NCI-H2081 treated with DMSO at 0.1 percent for 48 hours (cell line): Measurements from ENCODE around the gene KIF25.

Source experiments
- DNase-seq: peaks from one replicate; lab custom pipeline; 2025; lab: John Stamatoyannopoulos, UW

The KIF25 gene

GRCh38 chr6:168089186-168090063 lies 92.0 kb downstream of the KIF25 start:
- no peak for DNase-seq

DNA sequence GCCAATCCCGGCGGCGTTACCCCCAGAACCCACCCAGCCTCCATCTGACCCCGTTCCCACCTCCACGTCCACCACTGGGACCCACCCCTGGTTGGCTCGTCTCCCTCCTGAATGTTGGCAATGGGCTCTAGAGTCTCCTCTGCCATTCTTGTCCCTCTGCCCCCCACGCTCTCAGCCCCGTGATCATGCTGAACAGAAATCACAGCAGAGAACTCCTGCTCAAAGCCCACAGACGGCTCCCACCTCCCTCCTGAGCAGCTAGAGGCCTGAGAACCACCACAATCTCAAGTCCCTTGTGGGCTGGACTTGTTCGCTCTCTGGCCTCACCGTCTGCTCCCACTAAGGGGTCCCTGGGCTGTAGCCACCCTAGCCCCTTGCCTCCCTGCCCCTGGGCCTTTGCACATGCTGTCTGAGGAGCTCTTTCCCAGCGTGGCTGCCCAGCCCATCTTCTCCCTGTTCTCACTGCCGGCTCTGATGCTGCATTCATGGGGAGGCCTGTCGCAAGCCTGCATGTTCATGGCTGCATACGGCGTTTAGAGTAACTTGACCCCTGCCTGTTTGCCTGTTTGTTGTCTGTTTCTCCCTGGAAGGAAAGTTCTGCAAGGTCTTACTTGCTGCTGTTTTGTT lies 92.7 kb downstream of the KIF25 start:
- no peak for DNase-seq

- no peak for DNase-seq
These were observed 93.2 kb downstream of the KIF25 start for GRCh38 chr6:168090706-168091105.

DNA sequence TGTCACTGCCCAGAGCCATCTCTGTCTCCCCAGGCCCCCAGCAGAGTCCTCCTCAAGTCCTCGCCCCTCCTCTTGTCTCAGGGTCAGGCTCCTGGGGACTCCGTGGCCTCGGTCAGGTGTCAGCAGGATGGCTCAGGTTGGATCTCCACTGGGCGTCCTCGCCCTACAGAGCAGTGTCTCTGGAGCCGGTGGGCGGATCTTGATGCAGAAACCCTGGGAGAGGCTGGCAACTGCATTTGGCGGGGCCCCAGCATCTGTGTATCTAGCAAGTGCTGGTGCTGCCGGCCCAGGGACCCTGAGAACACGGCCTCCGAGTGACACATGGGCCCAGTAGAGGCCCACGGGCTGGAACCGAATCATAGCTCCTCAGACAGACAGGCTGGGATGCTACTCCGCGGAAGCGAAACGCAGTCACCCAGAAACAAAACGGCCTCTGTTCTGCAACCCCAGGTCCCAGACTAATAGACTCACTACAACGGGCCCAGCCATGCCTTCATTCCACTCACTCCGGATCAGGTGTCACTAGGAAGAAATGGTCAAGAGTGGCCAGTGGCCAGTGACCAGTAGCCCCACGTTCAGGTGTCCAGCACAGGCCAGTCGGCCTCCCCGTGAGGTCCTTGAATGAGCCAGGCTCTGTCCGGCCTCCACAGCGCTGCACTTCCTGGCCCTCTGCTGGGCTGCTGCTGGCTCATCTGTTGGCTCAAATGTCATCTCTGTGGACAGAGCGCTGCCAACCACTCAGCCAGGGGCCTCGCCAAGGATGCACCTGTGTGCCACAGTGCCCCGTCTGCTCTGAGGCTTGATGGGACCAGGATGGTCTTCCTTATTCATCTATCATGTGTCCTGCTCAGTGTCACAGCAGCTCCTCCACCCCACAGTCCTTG lies 94.2 kb downstream of the KIF25 start:
- no peak for DNase-seq

- no peak for DNase-seq
These were observed 95.1 kb downstream of the KIF25 start for GRCh38 chr6:168092541-168092940.

DNA sequence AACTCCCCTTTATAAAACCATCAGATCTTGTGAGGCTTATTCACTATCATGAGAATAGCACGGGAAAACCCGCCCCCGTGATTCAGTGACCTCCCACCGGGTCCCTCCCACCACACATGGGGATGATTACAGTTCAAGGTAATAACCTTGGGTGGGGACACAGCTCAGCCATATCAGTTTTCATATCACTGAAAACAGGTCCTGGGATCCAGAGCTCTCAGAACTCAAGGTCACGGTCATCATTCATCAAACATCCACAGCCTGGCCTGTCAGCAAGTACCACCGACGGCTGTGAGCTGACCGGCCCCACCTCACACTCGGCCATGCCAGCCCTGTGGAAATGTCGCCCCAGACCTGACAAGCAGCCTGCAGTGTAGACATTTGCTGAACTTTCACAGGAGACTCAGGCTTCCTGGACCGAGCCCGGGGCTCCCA lies 95.6 kb downstream of the KIF25 start:
- DNase-seq = no peak

- no peak for DNase-seq
These were observed 96.2 kb downstream of the KIF25 start for GRCh38 chr6:168093634-168094033.
